HEK293 (cell line): ENCODE data around the gene RIOK1.

Experiments used
- CTCF ChIA-PET: fragments of 350-600 bp; formaldehyde crosslinking; extraction: SDS; loops from one replicate; lab custom pipeline; 2021; ENCODE audit warnings: antibody characterized with exemption; lab: Yijun Ruan, JAX
- POLR2A ChIA-PET: fragments of 300-600 bp; formaldehyde crosslinking; extraction: SDS; loops from one replicate; lab custom pipeline; 2020; ENCODE audit warnings: antibody characterized with exemption, inconsistent platforms; lab: Yijun Ruan, JAX
- H3K27ac ChIP-seq: fragments of 200-500 bp; sonication (Bioruptor generic); 2 replicates; pipeline ENCODE4 v1.5.1; 2014; ENCODE audit warnings: low read depth, low read length, control low read depth, inconsistent platforms; ENCODE audit errors: extremely low read depth
- H3K36me3 ChIP-seq, 2 experiments: fragments of 200-500 bp in 1 of 2; sonication (Bioruptor generic) in 1 of 2; 1 replicate in 1 of 2; 2 replicates in 1 of 2; pipeline ENCODE4 v1.5.1; 2014 to 2017; ENCODE audit warnings: inconsistent platforms in 2 of 2, low read length in 2 of 2; ENCODE audit not compliant: control insufficient read depth in 2 of 2, insufficient read depth in 1 of 2
- H3K4me1 ChIP-seq: fragments of 200-500 bp; sonication (Bioruptor generic); 2 replicates; pipeline ENCODE4 v1.5.1; 2014; ENCODE audit warnings: mild to moderate bottlenecking, low read length, inconsistent platforms; ENCODE audit not compliant: control insufficient read depth, insufficient read depth
- H3K4me3 ChIP-seq: 2 replicates; pipeline ENCODE4 v1.5.1; 2011; ENCODE audit warnings: low read depth, mild to moderate bottlenecking, control low read depth, low read length, moderate library complexity
- H3K9me3 ChIP-seq: fragments of 200-500 bp; sonication (Bioruptor generic); 2 replicates; pipeline ENCODE4 v1.5.1; 2014; ENCODE audit warnings: low read depth, low read length, inconsistent platforms; ENCODE audit not compliant: control insufficient read depth, insufficient read depth
- KLF1 ChIP-seq: fragments of 450-650 bp; formaldehyde crosslinking; IDR thresholded peaks from 2 replicates; pipeline ENCODE4 v1.5.1; 2016; ENCODE audit warnings: missing biosample characterization, missing genetic modification characterization
- PRDM2 ChIP-seq: fragments of 450-650 bp; formaldehyde crosslinking; IDR thresholded peaks from 2 replicates; pipeline ENCODE4 v1.5.1; 2016; ENCODE audit warnings: missing biosample characterization, missing genetic modification characterization, borderline replicate concordance
- ZBTB1 ChIP-seq: fragments of 450-650 bp; formaldehyde crosslinking; IDR thresholded peaks from 2 replicates; pipeline ENCODE4 v1.5.1; 2016; ENCODE audit warnings: missing biosample characterization, missing genetic modification characterization
- ZEB2 ChIP-seq: fragments of 450-650 bp; formaldehyde crosslinking; IDR thresholded peaks from 2 replicates; pipeline ENCODE4 v1.5.1; 2016; ENCODE audit warnings: missing biosample characterization, missing genetic modification characterization
- ZFP69B ChIP-seq: fragments of 450-650 bp; formaldehyde crosslinking; IDR thresholded peaks from 2 replicates; pipeline ENCODE4 v1.5.1; 2016; ENCODE audit warnings: missing biosample characterization, missing genetic modification characterization
- ZNF155 ChIP-seq: fragments of 450-650 bp; formaldehyde crosslinking; IDR thresholded peaks from 2 replicates; pipeline ENCODE4 v1.5.1; 2016; ENCODE audit warnings: missing biosample characterization, missing genetic modification characterization
- ZNF157 ChIP-seq: fragments of 450-650 bp; formaldehyde crosslinking; IDR thresholded peaks from 2 replicates; pipeline ENCODE4 v1.5.1; 2016; ENCODE audit warnings: missing biosample characterization, missing genetic modification characterization
- ZNF174 ChIP-seq: fragments of 450-650 bp; formaldehyde crosslinking; IDR thresholded peaks from 2 replicates; pipeline ENCODE4 v1.5.0; 2017; ENCODE audit warnings: missing biosample characterization, mild to moderate bottlenecking, missing genetic modification characterization
- ZNF221 ChIP-seq: fragments of 450-650 bp; formaldehyde crosslinking; IDR thresholded peaks from 2 replicates; pipeline ENCODE4 v1.5.1; 2017; ENCODE audit warnings: missing biosample characterization, missing genetic modification characterization, borderline replicate concordance
- ZNF510 ChIP-seq: fragments of 450-650 bp; formaldehyde crosslinking; IDR thresholded peaks from 2 replicates; pipeline ENCODE4 v1.5.1; 2018; ENCODE audit warnings: mild to moderate bottlenecking, missing genetic modification characterization, missing biosample characterization; ENCODE audit not compliant: insufficient replicate concordance
- ZNF530 ChIP-seq: fragments of 450-650 bp; formaldehyde crosslinking; IDR thresholded peaks from 2 replicates; pipeline ENCODE4 v1.5.1; 2016; ENCODE audit warnings: low read depth, missing biosample characterization, missing genetic modification characterization
- ZNF76 ChIP-seq: fragments of 450-650 bp; formaldehyde crosslinking; IDR thresholded peaks from 2 replicates; pipeline ENCODE4; 2016; ENCODE audit warnings: low read depth, missing biosample characterization, missing genetic modification characterization, borderline replicate concordance
- ZNF792 ChIP-seq: fragments of 450-650 bp; formaldehyde crosslinking; IDR thresholded peaks from 2 replicates; pipeline ENCODE4 v1.5.1; 2016; ENCODE audit warnings: missing biosample characterization, missing genetic modification characterization
- ZNF830 ChIP-seq: fragments of 450-650 bp; IDR thresholded peaks from 2 replicates; pipeline ENCODE4 v1.5.0; 2018; ENCODE audit warnings: missing biosample characterization, missing genetic modification characterization, low read depth, mild to moderate bottlenecking, moderate library complexity
- ZSCAN23 ChIP-seq: fragments of 450-650 bp; formaldehyde crosslinking; IDR thresholded peaks from 2 replicates; pipeline ENCODE4 v1.5.1; 2016; ENCODE audit warnings: missing biosample characterization, missing genetic modification characterization

Gene RIOK1

GRCh38 chr6:7431313-7431673 lies 41.7 kb downstream of the RIOK1 start:
- no peaks in the 10 kb centered on the region for H3K4me1 ChIP-seq
- ChIA-PET POLR2A (interaction anchor here (1.0 to 1.5 kb wide), 2 partner anchors 37 to 109 kb away, joined by 3 read pairs; partner anchors contain the start of gene DSP), CTCF (no interaction called here)
- H3K9me3 ChIP-seq, result no peaks in the 10 kb centered on the region
- no peaks in the 10 kb centered on the region for H3K36me3 ChIP-seq
- no peak overlapping the region for H3K27ac ChIP-seq
- no peak overlapping the region for H3K4me3 ChIP-seq
- TF ChIP-seq ZSCAN23 (tag by site-specific recombination) (no peak), ZNF830 (no peak), ZNF174 (tag by site-specific recombination) (no peak), ZNF76 (tag by site-specific recombination) (no peak), ZNF155 (tag by site-specific recombination) (no peak), ZNF530 (tag by site-specific recombination) (no peak), ZNF221 (tag by site-specific recombination) (no peak)

GRCh38 chr6:7431674-7432390 lies 42.2 kb downstream of the RIOK1 start:
- CTCF ChIA-PET, result no interaction called here

GRCh38 chr6:7432391-7433120 lies 42.9 kb downstream of the RIOK1 start:
- CTCF ChIA-PET, result no interaction called here
- Histone ChIP-seq H3K4me3 (no peak overlapping the region), H3K9me3 (no peaks in the 10 kb centered on the region), H3K36me3 (no peaks in the 10 kb centered on the region), H3K27ac (no peak overlapping the region), H3K4me1 (no peaks in the 10 kb centered on the region)
- TF ChIP-seq KLF1 (0 out of 2 replicates have a peak, but pooled peaks have one; percentile 34), ZBTB1 (tag by site-specific recombination) (no peak), PRDM2 (tag by site-specific recombination) (no peak), ZNF157 (no peak), ZNF510 (no peak)
- POLR2A ChIA-PET, result interaction anchor here (1.5 kb wide), 1 partner anchor 108 kb away, joined by 3 read pairs; the partner anchor contains the start of gene DSP

More at GRCh38 chr6:7431674-7432390, 42.2 kb downstream of the RIOK1 start:
- POLR2A ChIA-PET, result interaction anchor here (1.0 to 1.5 kb wide), 2 partner anchors 37 to 109 kb away, joined by 3 read pairs; partner anchors contain the start of gene DSP
- H3K36me3 ChIP-seq, result no peaks in the 10 kb centered on the region
- no peak overlapping the region for H3K4me3 ChIP-seq
- no peak for TF ChIP-seq ZFP69B (tag by site-specific recombination)
- no peak for TF ChIP-seq ZNF792 (tag by site-specific recombination)
- no peak for TF ChIP-seq ZEB2 (tag by site-specific recombination)
- H3K4me1 ChIP-seq, result no peaks in the 10 kb centered on the region
- H3K9me3 ChIP-seq, result no peaks in the 10 kb centered on the region
- no peak overlapping the region for H3K27ac ChIP-seq
